RWPE1 (cell line): ENCODE results near the gene CNTNAP2.

Source experiments
- CTCF ChIA-PET: fragments of 350-600 bp; sonication (Branson Sonifier 250); formaldehyde crosslinking; extraction: SDS; loops from one replicate; lab custom pipeline; 2021; lab: Yijun Ruan, JAX
- POLR2A ChIA-PET: fragments of 400-600 bp; formaldehyde crosslinking; extraction: SDS; loops from one replicate; lab custom pipeline; 2020; ENCODE audit warnings: antibody characterized with exemption; ENCODE audit not compliant: low non-redundant PET; lab: Yijun Ruan, JAX
- DNase-seq: peaks from one replicate; pipeline ENCODE4 v3.0.0; 2012; ENCODE audit warnings: low spot score
- H3K27ac ChIP-seq: fragments of 450-650 bp; 2 replicates; pipeline ENCODE4 v1.5.1; 2017
- TF ChIP-seq, protein P1 (sequence below): fragments of 450-650 bp; conservative IDR thresholded peaks from 2 replicates; pipeline ENCODE4 v1.5.1; 2017; ENCODE audit warnings: low read depth, mild to moderate bottlenecking

CNTNAP2 gene

DNA sequence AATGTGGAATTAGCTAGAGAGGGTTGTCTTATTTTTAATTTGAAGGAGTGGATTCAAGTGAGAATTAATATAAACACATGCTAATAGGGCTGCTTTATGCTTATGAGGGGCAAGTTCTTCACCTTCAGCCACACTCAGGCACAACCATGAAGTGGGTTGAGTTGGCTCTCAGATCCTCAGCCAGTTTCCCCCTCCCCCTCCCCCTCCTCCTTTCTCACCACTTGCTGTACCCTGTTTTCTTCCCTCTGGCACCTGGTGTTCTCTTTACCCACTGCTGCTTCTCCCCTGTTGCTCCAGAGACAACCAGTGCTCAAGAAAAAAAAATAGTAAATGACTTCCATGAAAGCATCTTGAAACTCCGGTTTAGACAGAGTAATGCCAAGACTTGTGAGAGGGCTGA, 1083.3 kb downstream of the CNTNAP2 start:
- POLR2A ChIA-PET: no interaction called here
- TF ChIP-seq, protein P1, sequence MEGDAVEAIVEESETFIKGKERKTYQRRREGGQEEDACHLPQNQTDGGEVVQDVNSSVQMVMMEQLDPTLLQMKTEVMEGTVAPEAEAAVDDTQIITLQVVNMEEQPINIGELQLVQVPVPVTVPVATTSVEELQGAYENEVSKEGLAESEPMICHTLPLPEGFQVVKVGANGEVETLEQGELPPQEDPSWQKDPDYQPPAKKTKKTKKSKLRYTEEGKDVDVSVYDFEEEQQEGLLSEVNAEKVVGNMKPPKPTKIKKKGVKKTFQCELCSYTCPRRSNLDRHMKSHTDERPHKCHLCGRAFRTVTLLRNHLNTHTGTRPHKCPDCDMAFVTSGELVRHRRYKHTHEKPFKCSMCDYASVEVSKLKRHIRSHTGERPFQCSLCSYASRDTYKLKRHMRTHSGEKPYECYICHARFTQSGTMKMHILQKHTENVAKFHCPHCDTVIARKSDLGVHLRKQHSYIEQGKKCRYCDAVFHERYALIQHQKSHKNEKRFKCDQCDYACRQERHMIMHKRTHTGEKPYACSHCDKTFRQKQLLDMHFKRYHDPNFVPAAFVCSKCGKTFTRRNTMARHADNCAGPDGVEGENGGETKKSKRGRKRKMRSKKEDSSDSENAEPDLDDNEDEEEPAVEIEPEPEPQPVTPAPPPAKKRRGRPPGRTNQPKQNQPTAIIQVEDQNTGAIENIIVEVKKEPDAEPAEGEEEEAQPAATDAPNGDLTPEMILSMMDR: no peak
- no peak for DNase-seq
- no peak overlapping the region for H3K27ac ChIP-seq
- CTCF ChIA-PET: no interaction called here

DNA sequence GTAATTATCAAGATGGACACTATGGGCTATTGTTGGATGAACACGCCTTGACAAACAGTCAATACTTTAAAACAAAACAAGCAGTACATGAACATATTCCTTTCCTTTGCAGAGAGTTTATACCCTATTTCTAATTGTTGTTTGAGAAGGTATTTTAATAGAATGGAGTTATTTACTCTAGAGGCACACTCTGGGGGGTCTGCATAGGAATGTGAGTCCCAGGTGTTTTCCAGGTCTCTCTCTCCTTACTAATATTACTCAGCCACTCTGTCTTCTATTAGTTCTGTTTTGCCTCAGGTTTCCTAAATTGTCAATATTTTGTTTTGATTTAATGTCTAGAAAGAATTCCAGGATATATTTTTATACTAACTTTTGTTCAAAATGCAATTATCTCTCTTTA, 1091.4 kb downstream of the CNTNAP2 start:
- ChIA-PET POLR2A (no interaction called here), CTCF (no interaction called here)
- no peak for DNase-seq
- TF ChIP-seq, protein P1: no peak
- no peak overlapping the region for H3K27ac ChIP-seq

- TF ChIP-seq, protein P1: no peak
- ChIA-PET CTCF (no interaction called here), POLR2A (no interaction called here)
- no peak overlapping the region for H3K27ac ChIP-seq
- DNase-seq: no peak
Observed at GRCh38 chr7:147231275-147231674, 1114.7 kb downstream of the CNTNAP2 start.

DNA sequence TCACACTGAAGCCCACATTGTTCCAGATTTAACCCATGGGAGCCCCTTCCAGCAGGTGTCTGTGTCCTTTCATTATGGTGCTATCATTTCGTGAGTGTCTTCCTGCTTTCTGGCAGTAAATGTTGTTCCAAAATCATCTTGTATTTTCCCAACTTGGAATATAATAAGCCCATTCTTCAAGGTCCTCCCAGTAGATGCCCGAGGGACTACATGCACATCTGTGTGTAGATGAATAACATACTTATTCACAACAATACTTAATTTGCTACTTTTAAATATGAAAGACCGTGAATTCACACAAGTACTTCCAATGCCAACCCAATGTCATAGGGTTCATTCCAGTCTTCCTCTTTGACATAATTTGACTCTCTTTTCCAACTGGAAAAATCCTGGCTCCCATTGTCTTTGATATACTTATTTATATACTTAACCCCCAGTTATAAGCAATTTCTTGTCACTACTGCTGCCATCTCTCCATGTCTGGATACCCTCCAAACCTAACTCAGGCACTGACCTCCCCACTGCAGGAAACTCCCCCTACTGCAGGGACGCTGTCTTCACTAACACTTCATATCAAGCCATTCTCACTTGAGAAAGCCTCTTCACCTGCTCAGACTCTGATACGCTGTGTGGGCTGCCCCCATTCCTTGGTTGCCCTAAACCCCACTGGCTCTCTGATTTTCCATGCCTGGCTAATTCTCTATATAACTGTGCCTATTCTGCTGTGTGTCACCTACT, 1119.2 kb downstream of the CNTNAP2 start:
- POLR2A ChIA-PET: no interaction called here
- no peak overlapping the region for H3K27ac ChIP-seq
- no peak for DNase-seq
- TF ChIP-seq, protein P1: no peak
- CTCF ChIA-PET: no interaction called here

DNA sequence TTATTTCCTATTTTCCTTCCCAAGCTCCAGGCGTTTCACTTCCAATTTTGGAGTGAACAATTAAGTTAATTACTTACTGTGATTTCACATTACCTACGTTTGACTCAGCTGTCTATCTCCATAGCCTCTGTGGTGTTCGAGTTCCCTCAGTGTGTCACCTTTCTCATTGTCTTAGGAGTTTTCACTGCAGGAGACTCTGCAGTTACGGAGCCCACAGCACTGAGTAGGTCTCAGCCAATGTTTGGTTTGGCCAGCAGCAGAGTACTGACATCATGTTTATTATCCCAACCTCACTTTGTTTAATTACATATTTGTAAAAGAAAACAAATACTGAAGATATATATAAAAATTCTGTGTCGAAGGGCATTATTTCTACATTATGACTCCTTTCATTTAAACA, 1123.9 kb downstream of the CNTNAP2 start:
- H3K27ac ChIP-seq: no peak overlapping the region
- ChIA-PET POLR2A (no interaction called here), CTCF (no interaction called here)
- TF ChIP-seq, protein P1: no peak
- DNase-seq: no peak

GRCh38 chr7:147245274-147245673, 1128.7 kb downstream of the CNTNAP2 start:
- H3K27ac ChIP-seq: no peak overlapping the region
- ChIA-PET POLR2A (no interaction called here), CTCF (interaction anchor here (0.6 kb wide), 1 partner anchor 98 kb away, joined by 6 read pairs; no protein-coding TSS in a partner anchor)
- DNase-seq: peak; percentile 5
- TF ChIP-seq, protein P1: peak; percentile 54
